HG03095 (cell line): Measurements from ENCODE around the gene SPSB4.

Experiments used
- ATAC-seq: cut with Tn5 transposase; IDR thresholded peaks from one replicate; pipeline ENCODE4 v1.9.1; 2021; ENCODE audit warnings: moderate library complexity; ENCODE audit not compliant: unreplicated experiment

The SPSB4 gene

GRCh38 chr3:141073580-141073979 is 22.4 kb downstream of the SPSB4 start:
- ATAC-seq = no peak

- no peak for ATAC-seq
These were observed 23.4 kb downstream of the SPSB4 start for GRCh38 chr3:141074529-141074928.

GRCh38 chr3:141076036-141076773 is 25.1 kb downstream of the SPSB4 start:
- no peak for ATAC-seq

- no peak for ATAC-seq
These were observed 25.8 kb downstream of the SPSB4 start for GRCh38 chr3:141076797-141077571.

- no peak for ATAC-seq
These were observed 26.5 kb downstream of the SPSB4 start for GRCh38 chr3:141077631-141078030.

- ATAC-seq = no peak
These were observed 27.1 kb downstream of the SPSB4 start for GRCh38 chr3:141078200-141078599.

GRCh38 chr3:141080431-141080830 is 29.3 kb downstream of the SPSB4 start:
- no peak for ATAC-seq

GRCh38 chr3:141081141-141081795 is 30.1 kb downstream of the SPSB4 start:
- no peak for ATAC-seq

GRCh38 chr3:141082064-141082463 is 30.9 kb downstream of the SPSB4 start:
- ATAC-seq = no peak

- ATAC-seq = no peak
These were observed 32.1 kb downstream of the SPSB4 start for GRCh38 chr3:141083226-141083625.

- ATAC-seq = no peak
These were observed 32.9 kb downstream of the SPSB4 start for GRCh38 chr3:141083836-141084649.

- ATAC-seq = no peak
These were observed 34.4 kb downstream of the SPSB4 start for GRCh38 chr3:141085343-141086070.

- ATAC-seq = no peak
These were observed 35.0 kb downstream of the SPSB4 start for GRCh38 chr3:141086188-141086587.

- ATAC-seq = no peak
These were observed 36.1 kb downstream of the SPSB4 start for GRCh38 chr3:141087076-141087777.

- no peak for ATAC-seq
These were observed 36.6 kb downstream of the SPSB4 start for GRCh38 chr3:141087778-141088130.

GRCh38 chr3:141089339-141090152 is 38.4 kb downstream of the SPSB4 start:
- no peak for ATAC-seq

- ATAC-seq = no peak
These were observed 40.3 kb downstream of the SPSB4 start for GRCh38 chr3:141091426-141091825.

GRCh38 chr3:141092663-141093062 is 41.5 kb downstream of the SPSB4 start:
- no peak for ATAC-seq

- no peak for ATAC-seq
These were observed 42.2 kb downstream of the SPSB4 start for GRCh38 chr3:141093397-141093796.
